ENCODE measurements around the gene KCTD1.

DNA sequence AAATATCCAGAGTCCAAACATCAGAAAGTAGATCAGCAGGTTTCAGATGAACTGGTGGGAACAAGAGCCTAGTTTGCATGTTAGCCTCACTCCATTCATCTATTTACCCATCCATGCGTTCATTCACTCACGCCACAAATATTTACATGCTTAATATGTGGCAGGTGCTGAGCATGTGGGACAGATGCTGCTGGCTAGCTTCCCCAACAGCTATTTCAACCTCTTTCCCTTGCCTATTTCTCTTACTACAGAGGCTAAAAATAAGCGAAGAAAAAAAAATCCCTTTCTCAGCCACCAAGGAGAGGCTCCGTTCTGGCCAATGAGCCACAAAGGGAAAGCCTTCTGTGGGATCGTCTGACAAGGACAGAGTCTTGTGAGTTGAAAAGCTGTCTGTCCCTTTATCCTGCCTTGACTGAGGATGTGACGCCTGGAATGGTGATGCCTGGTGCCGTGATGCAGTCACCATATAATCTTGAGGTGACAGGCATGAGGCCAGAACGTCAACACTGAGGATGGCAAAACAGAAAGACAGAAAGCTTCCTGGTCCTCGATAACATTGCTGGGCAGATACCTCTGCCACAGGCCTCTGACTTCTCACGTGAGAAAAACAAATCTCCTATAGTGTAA, 78.2 kb downstream of the KCTD1 start:
- TF ChIP-seq, protein P1, sequence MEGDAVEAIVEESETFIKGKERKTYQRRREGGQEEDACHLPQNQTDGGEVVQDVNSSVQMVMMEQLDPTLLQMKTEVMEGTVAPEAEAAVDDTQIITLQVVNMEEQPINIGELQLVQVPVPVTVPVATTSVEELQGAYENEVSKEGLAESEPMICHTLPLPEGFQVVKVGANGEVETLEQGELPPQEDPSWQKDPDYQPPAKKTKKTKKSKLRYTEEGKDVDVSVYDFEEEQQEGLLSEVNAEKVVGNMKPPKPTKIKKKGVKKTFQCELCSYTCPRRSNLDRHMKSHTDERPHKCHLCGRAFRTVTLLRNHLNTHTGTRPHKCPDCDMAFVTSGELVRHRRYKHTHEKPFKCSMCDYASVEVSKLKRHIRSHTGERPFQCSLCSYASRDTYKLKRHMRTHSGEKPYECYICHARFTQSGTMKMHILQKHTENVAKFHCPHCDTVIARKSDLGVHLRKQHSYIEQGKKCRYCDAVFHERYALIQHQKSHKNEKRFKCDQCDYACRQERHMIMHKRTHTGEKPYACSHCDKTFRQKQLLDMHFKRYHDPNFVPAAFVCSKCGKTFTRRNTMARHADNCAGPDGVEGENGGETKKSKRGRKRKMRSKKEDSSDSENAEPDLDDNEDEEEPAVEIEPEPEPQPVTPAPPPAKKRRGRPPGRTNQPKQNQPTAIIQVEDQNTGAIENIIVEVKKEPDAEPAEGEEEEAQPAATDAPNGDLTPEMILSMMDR (IDR thresholded peaks at IDR 0.05; ENCODE audit: borderline replicate concordance, extremely low read depth, low read length, poor library complexity, severe bottlenecking): no peak
- TF ChIP-seq EZH2 (IDR thresholded peaks at IDR 0.05; ENCODE audit: borderline replicate concordance, low read depth, low read length, severe bottlenecking): no peak

Measured in DND-41 (cell line).